IPS-NIHi11 (cell line): ENCODE measurements around the gene NUTM2E.
"Not testable (repeated sequence)": the region's sequence is repeated elsewhere in the genome, so short reads cannot be mapped to it uniquely, and the experiment has no call there.

Experiments used
- DNase-seq: peaks from one replicate; pipeline ENCODE4 v3.0.0; 2012; ENCODE audit warnings: mixed read lengths, low spot score

Gene NUTM2E

DNA sequence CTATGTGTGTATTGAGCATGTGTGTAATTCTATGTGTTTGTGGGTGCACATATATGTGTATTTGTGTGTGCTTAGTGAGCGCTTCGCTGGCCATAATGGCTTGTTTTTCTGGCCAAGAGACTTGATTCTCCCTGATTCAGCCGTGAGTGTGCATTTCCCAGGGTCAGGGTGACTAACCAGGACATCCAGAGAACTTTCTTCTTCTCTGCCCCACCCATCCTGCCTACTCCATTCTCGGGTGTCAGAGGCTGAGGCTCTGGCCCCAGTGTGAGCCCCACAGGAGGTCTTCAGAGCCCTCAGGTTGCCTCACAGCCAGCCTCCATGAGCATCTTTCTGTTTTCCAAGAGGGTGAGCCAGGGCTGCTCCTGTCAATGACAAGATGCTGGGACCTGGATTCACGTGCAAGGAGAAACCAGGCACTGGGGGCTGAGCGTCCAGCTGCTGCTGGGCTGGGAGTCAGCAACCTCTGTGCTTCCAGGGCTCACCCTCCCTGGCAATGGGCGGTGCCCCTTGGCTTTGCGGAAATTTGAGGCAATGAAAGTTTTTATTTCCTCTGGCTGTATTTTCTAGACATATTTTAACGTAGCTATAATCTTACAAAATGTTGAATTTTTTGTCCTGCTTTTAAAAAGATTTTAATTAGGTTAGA, 40.5 kb downstream of the NUTM2E start:
- not testable (repeated sequence) for DNase-seq

GRCh38 chr10:79868023-79868422, 41.5 kb downstream of the NUTM2E start:
- DNase-seq, result not testable (repeated sequence)

GRCh38 chr10:79869439-79870097, 43.0 kb downstream of the NUTM2E start:
- not testable (repeated sequence) for DNase-seq

DNA sequence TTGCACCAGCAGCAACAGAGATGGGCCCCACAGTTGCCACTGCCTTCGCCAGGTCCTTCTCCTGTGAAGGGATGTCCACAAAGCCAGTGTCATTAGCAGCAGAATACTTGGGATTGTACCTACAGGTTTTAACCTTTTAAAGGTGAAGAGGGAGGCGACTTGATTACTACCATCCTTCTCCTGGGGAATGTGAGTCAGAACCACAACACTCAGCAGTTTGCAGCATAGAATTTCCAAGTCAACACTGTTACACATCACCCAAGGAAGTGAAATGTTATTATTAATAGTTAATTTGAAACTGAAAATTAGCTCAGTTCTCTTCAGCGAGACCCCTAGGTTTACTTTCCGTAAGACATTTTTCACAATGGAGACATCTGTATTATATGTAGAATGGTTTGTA, 45.2 kb downstream of the NUTM2E start:
- DNase-seq, result not testable (repeated sequence)
